ENCODE data around the gene TMEM234. TPM values are rescaled to one million over a fixed set of nuclear protein-coding genes. Genes with fewer than 3 reads are reported as not detected.

TMEM234 gene
- total RNA-seq, 6 experiments from 2014 or later, result 3.4 to 7.2 (median 5.9) TPM

- Histone ChIP-seq H3K9me3 (no peaks in the 10 kb centered on the region), H3K4me1 (peaks cover 0 to 44% (median 19%) of the 10 kb centered on the region in 4 donors), H3K27me3 (no peaks in the 10 kb centered on the region), H3K27ac (no peak overlapping the region), H3K36me3 (peaks cover 0 to 34% (median 14%) of the 10 kb centered on the region in 4 donors), H3K4me3 (no peak overlapping the region)
- intact Hi-C loops (cut with DNase I), result no loop called here
- TF ChIP-seq CTCF (IDR thresholded peaks at IDR 0.05) (no peak), POLR2A (IDR thresholded peaks at IDR 0.05) (no peak)
- ATAC-seq, result no peak
- DNase-seq, result no peak
- 93% methylated on average over 2 of the region's 5 CpGs for WGBS (ENCODE audit: insufficient coverage, low coverage, low lambda C conversion rate, missing lambda C conversion rate)
Measured at GRCh38 chr1:32181563-32181962, 40.6 kb downstream of the TMEM234 start.

- Histone ChIP-seq H3K4me3 (peak overlapping the region in 2 of 3 donors; percentile 49 to 84), H3K9me3 (no peaks in the 10 kb centered on the region), H3K27me3 (no peaks in the 10 kb centered on the region), H3K36me3 (peaks cover 0 to 29% (median 13%) of the 10 kb centered on the region in 4 donors), H3K4me1 (peaks cover 0 to 46% (median 19%) of the 10 kb centered on the region in 4 donors), H3K27ac (peak overlapping the region in 1 of 3 donors; percentile 80)
- DNase-seq, result no peak
- 86% methylated on average over 6 of the region's 9 CpGs for WGBS (ENCODE audit: insufficient coverage, low coverage, low lambda C conversion rate, missing lambda C conversion rate)
- intact Hi-C loops (cut with DNase I), result no loop called here
- no peak for ATAC-seq
- TF ChIP-seq CTCF (IDR thresholded peaks at IDR 0.05) (no peak), POLR2A (IDR thresholded peaks at IDR 0.05) (no peak)
Measured at GRCh38 chr1:32181065-32181464, 41.1 kb downstream of the TMEM234 start.

GRCh38 chr1:32180186-32181060 is 41.7 kb downstream of the TMEM234 start:
- H3K9me3 ChIP-seq, result no peaks in the 10 kb centered on the region
- H3K36me3 ChIP-seq, result peaks cover 0 to 24% (median 13%) of the 10 kb centered on the region in 4 donors
- H3K4me3 ChIP-seq, result peak overlapping the region; percentile 49 to 87 (median 84)
- no peaks in the 10 kb centered on the region for H3K27me3 ChIP-seq
- intact Hi-C loops (cut with DNase I), result no loop called here
- TF ChIP-seq POLR2A (IDR thresholded peaks at IDR 0.05) (no peak), CTCF (IDR thresholded peaks at IDR 0.05) (no peak)
- peaks cover 0 to 46% (median 19%) of the 10 kb centered on the region in 4 donors for H3K4me1 ChIP-seq
- ATAC-seq (peak; percentile 14 to 39 (median 36)), DNase-seq (peak; percentile 63 to 70 (median 66))
- peak overlapping the region; percentile 80 to 95 (median 81) for H3K27ac ChIP-seq
- 8% methylated on average over 19 of the region's 36 CpGs for WGBS (ENCODE audit: insufficient coverage, low coverage, low lambda C conversion rate, missing lambda C conversion rate)

GRCh38 chr1:32179443-32180185 is 42.5 kb downstream of the TMEM234 start, which contains the start of gene TXLNA:
TSS of gene TXLNA (plus strand) at chr1:32179675. CDS start at chr1:32180346, 671 bp downstream.
- peaks cover 0 to 46% (median 19%) of the 10 kb centered on the region in 4 donors for H3K4me1 ChIP-seq
- H3K27me3 ChIP-seq, result no peaks in the 10 kb centered on the region
- WGBS (ENCODE audit: insufficient coverage, low coverage, low lambda C conversion rate, missing lambda C conversion rate), result 0% methylated on average over 16 of the region's 79 CpGs
- DNase-seq (peak; percentile 96), ATAC-seq (peak; percentile 82 to 90 (median 87))
- peak within 1 kb of the TSS; percentile 49 to 87 (median 84) for H3K4me3 ChIP-seq
- peak within 1 kb of the TSS; percentile 80 to 95 (median 81) for H3K27ac ChIP-seq
- H3K9me3 ChIP-seq, result no peaks in the 10 kb centered on the region
- TF ChIP-seq POLR2A (IDR thresholded peaks at IDR 0.05), result peak; percentile 72
- peak in 1 of 4 donors; percentile 22 for TF ChIP-seq CTCF (IDR thresholded peaks at IDR 0.05)
- intact Hi-C loops (cut with DNase I), result no loop called here
- peaks cover 0 to 20% (median 9%) of the 10 kb centered on the region in 4 donors for H3K36me3 ChIP-seq

All from right lobe of liver (tissue), 6 donors.